HEK293 (cell line): ENCODE results near the gene HASPIN.

Source experiments
- BCL11A ChIP-seq: fragments of 450-650 bp; formaldehyde crosslinking; IDR thresholded peaks from 2 replicates; pipeline ENCODE4 v1.5.1; 2016; ENCODE audit warnings: low read depth, missing biosample characterization, missing genetic modification characterization
- CTCF ChIP-seq: fragments of 450-650 bp; formaldehyde crosslinking; IDR thresholded peaks from 2 replicates; pipeline ENCODE4 v1.5.1; 2016; ENCODE audit warnings: missing biosample characterization, missing genetic modification characterization
- RBAK ChIP-seq: fragments of 450-650 bp; formaldehyde crosslinking; IDR thresholded peaks from 2 replicates; pipeline ENCODE4 v1.5.1; 2016; ENCODE audit warnings: missing biosample characterization, missing genetic modification characterization
- YY1 ChIP-seq: fragments of 450-650 bp; formaldehyde crosslinking; IDR thresholded peaks from 2 replicates; pipeline ENCODE4 v1.5.1; 2018; ENCODE audit warnings: missing biosample characterization, missing genetic modification characterization
- ZBTB21 ChIP-seq: fragments of 450-650 bp; formaldehyde crosslinking; IDR thresholded peaks from 2 replicates; pipeline ENCODE4 v1.5.1; 2017; ENCODE audit warnings: missing biosample characterization, missing genetic modification characterization
- ZBTB26 ChIP-seq: fragments of 450-650 bp; formaldehyde crosslinking; optimal IDR thresholded peaks from 2 replicates; pipeline ENCODE3; 2016; ENCODE audit warnings: missing biosample characterization, mild to moderate bottlenecking, missing genetic modification characterization
- ZNF114 ChIP-seq: fragments of 450-650 bp; formaldehyde crosslinking; IDR thresholded peaks from 2 replicates; pipeline ENCODE4 v1.5.0; 2017; ENCODE audit warnings: missing biosample characterization, missing genetic modification characterization
- ZNF138 ChIP-seq: fragments of 450-650 bp; formaldehyde crosslinking; IDR thresholded peaks from 2 replicates; pipeline ENCODE4 v1.5.1; 2016; ENCODE audit warnings: missing biosample characterization, missing genetic modification characterization, borderline replicate concordance
- ZNF23 ChIP-seq: fragments of 450-650 bp; formaldehyde crosslinking; IDR thresholded peaks from 2 replicates; pipeline ENCODE4 v1.5.1; 2016; ENCODE audit warnings: missing biosample characterization, missing genetic modification characterization, borderline replicate concordance
- ZNF426 ChIP-seq: fragments of 450-650 bp; formaldehyde crosslinking; IDR thresholded peaks from 2 replicates; pipeline ENCODE4 v1.5.1; 2017; ENCODE audit warnings: missing biosample characterization, missing genetic modification characterization, mild to moderate bottlenecking, inconsistent platforms, moderate library complexity
- ZNF548 ChIP-seq: fragments of 450-650 bp; formaldehyde crosslinking; IDR thresholded peaks from 2 replicates; pipeline ENCODE4 v1.5.1; 2016; ENCODE audit warnings: missing biosample characterization, missing genetic modification characterization
- ZNF561 ChIP-seq: fragments of 450-650 bp; IDR thresholded peaks from 2 replicates; pipeline ENCODE4 v1.5.1; 2018; ENCODE audit warnings: missing biosample characterization, missing genetic modification characterization, borderline replicate concordance

GRCh38 chr17:3763777-3764170 is 40.1 kb downstream of the HASPIN start:
- TF ChIP-seq CTCF: no peak
- TF ChIP-seq ZNF561 (tag by site-specific recombination): no peak
- TF ChIP-seq ZNF138 (tag by site-specific recombination): no peak
- TF ChIP-seq ZNF23 (tag by site-specific recombination): no peak
- TF ChIP-seq YY1 (tag by site-specific recombination): no peak
- TF ChIP-seq ZNF548 (tag by site-specific recombination): no peak
- TF ChIP-seq BCL11A (tag by site-specific recombination): no peak
- no peak for TF ChIP-seq ZBTB26 (tag by site-specific recombination)
- no peak for TF ChIP-seq ZBTB21 (tag by site-specific recombination)
- TF ChIP-seq RBAK (tag by site-specific recombination): no peak
- no peak for TF ChIP-seq ZNF114 (tag by site-specific recombination)
- no peak for TF ChIP-seq ZNF426 (tag by site-specific recombination)
